DOHH2 (cell line): ENCODE data around the gene FOXP3.

Experiments
- EZH2phosphoT487 ChIP-seq: fragments of 200-600 bp; sonication (generic); IDR thresholded peaks from 2 replicates; pipeline ENCODE4 v1.6.1; 2017; ENCODE audit warnings: borderline replicate concordance, mild to moderate bottlenecking, antibody characterized with exemption, low read length, moderate library complexity, mixed read lengths
- TF ChIP-seq, protein P1 (sequence below): fragments of 200-600 bp; sonication (generic); IDR thresholded peaks from one replicate; pipeline ENCODE4 v1.5.1; 2014; ENCODE audit warnings: antibody characterized with exemption, mild to moderate bottlenecking, low read depth, low read length; ENCODE audit not compliant: poor library complexity, severe bottlenecking

DNA sequence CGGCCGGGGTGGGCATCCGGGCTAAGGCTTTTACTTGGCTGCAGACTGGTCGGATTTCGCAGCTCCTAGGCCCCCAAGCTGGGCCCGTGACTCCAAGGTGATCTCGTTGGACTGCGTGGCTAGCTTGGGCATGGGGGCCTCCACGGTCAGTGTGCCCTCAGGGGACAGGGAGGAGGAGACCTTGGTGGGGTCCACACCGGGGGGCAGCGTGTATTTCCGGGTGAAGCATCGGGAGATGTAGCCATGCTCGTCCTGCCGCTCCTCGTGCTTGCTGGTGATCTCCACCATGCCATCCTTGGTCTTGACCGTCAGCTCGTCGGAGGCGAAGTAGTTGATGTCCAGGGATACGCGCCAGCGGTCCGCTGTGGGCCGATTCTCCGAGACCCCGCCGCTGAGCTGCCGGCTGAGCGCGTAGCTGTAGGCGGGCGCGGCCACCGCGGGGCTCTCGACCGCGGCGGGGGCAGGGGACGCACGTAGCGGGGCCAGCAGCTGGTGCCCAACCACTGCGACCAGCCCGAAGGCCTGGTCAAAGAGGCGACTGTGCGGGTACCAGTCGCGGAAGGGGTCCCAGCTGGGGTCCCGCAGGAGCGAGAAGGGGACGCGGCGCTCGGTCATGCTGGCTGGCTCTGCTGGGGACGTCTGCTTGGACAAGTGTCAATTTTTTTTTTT is 30.5 kb downstream of the FOXP3 start:
- TF ChIP-seq, protein P1, sequence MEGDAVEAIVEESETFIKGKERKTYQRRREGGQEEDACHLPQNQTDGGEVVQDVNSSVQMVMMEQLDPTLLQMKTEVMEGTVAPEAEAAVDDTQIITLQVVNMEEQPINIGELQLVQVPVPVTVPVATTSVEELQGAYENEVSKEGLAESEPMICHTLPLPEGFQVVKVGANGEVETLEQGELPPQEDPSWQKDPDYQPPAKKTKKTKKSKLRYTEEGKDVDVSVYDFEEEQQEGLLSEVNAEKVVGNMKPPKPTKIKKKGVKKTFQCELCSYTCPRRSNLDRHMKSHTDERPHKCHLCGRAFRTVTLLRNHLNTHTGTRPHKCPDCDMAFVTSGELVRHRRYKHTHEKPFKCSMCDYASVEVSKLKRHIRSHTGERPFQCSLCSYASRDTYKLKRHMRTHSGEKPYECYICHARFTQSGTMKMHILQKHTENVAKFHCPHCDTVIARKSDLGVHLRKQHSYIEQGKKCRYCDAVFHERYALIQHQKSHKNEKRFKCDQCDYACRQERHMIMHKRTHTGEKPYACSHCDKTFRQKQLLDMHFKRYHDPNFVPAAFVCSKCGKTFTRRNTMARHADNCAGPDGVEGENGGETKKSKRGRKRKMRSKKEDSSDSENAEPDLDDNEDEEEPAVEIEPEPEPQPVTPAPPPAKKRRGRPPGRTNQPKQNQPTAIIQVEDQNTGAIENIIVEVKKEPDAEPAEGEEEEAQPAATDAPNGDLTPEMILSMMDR, result no peak
- no peak for TF ChIP-seq EZH2phosphoT487
